Neural progenitor cell (in vitro differentiated cells): ENCODE data around the gene DCC. TPM values are rescaled to one million over a fixed set of nuclear protein-coding genes. Genes with fewer than 3 reads are reported as not detected.

ENCODE experiments used
- DNase-seq: peaks from one replicate; pipeline ENCODE4 v3.0.0-alpha.2; 2016; ENCODE audit warnings: low spot score
- H2AFZ ChIP-seq: fragments of 200-600 bp; sonication (generic); replicated peaks from 2 replicates; pipeline ENCODE4 v1.6.1; 2016; ENCODE audit warnings: antibody characterized with exemption
- H3F3A ChIP-seq: fragments of 200-600 bp; sonication (generic); 2 replicates; pipeline ENCODE4 v1.6.1; 2016; ENCODE audit warnings: antibody characterized with exemption, low read depth
- H3K27ac ChIP-seq: fragments of 200-600 bp; sonication (generic); 2 replicates; pipeline ENCODE4 v1.5.1; 2016; ENCODE audit warnings: mild to moderate bottlenecking
- H3K27me3 ChIP-seq: fragments of 200-600 bp; sonication (generic); 2 replicates; pipeline ENCODE4 v1.6.1; 2016; ENCODE audit warnings: mild to moderate bottlenecking, moderate library complexity
- H3K36me3 ChIP-seq: fragments of 200-600 bp; sonication (generic); 2 replicates; pipeline ENCODE4 v1.5.1; 2016
- H3K4me1 ChIP-seq: fragments of 200-600 bp; sonication (generic); 2 replicates; pipeline ENCODE4 v1.6.1; 2016; ENCODE audit warnings: mixed run types
- H3K4me2 ChIP-seq: fragments of 200-600 bp; sonication (generic); 2 replicates; pipeline ENCODE4 v1.6.1; 2016
- H3K4me3 ChIP-seq: fragments of 200-600 bp; sonication (generic); 2 replicates; pipeline ENCODE4 v1.5.1; 2016
- H3K79me2 ChIP-seq: fragments of 200-600 bp; sonication (generic); 2 replicates; pipeline ENCODE4 v1.6.1; 2016; ENCODE audit warnings: low read depth
- H3K9ac ChIP-seq: fragments of 200-600 bp; sonication (generic); 2 replicates; pipeline ENCODE4 v1.6.1; 2016
- H3K9me3 ChIP-seq: fragments of 200-600 bp; sonication (generic); 2 replicates; pipeline ENCODE4 v1.5.1; 2016; ENCODE audit warnings: low read depth
- H4K20me1 ChIP-seq: fragments of 200-600 bp; sonication (generic); 2 replicates; pipeline ENCODE4 v1.6.1; 2016; ENCODE audit warnings: low read depth
- H3K27ac Mint-ChIP-seq: 3 replicates; pipeline ENCODE4 v1.8.0; 2021; ENCODE audit warnings: mixed read lengths
- H3K27me3 Mint-ChIP-seq: 2 replicates; pipeline ENCODE4 v1.8.0; 2022; ENCODE audit warnings: low read depth, mild to moderate bottlenecking, inconsistent platforms, moderate library complexity, mixed read lengths; ENCODE audit not compliant: insufficient read depth
- H3K36me3 Mint-ChIP-seq: 3 replicates; pipeline ENCODE4 v1.8.0; 2021; ENCODE audit warnings: mixed read lengths
- H3K4me1 Mint-ChIP-seq: 3 replicates; pipeline ENCODE4 v1.8.0; 2021; ENCODE audit warnings: mixed read lengths
- H3K4me3 Mint-ChIP-seq: 3 replicates; pipeline ENCODE4 v1.8.0; 2021; ENCODE audit warnings: mild to moderate bottlenecking, moderate library complexity, mixed read lengths
- H3K9me3 Mint-ChIP-seq: 3 replicates; pipeline ENCODE4 v1.8.0; 2020; ENCODE audit warnings: mixed read lengths
- EZH2 ChIP-seq: fragments of 200-600 bp; sonication (generic); IDR thresholded peaks from 2 replicates; pipeline ENCODE4 v1.6.1; 2017; ENCODE audit warnings: antibody characterized with exemption, mild to moderate bottlenecking, moderate library complexity
- EZH2phosphoT487 ChIP-seq: fragments of 200-600 bp; sonication (generic); IDR thresholded peaks from 2 replicates; pipeline ENCODE4 v1.6.1; 2017; ENCODE audit warnings: antibody characterized with exemption
- total RNA-seq: library from RNA; depleted of rRNA; stranded (reverse); fragments of >200 nt; gene quantifications from 2 replicates; pipeline ENCODE4 v1.2.3, GENCODE V29; 2015; ENCODE audit warnings: low replicate concordance
- TF ChIP-seq, protein P1 (sequence below): fragments of 200-600 bp; sonication (generic); IDR thresholded peaks from 2 replicates; pipeline ENCODE4 v1.5.1; 2017; ENCODE audit warnings: antibody characterized with exemption, mild to moderate bottlenecking

Gene DCC
- total RNA-seq, 1 donor from 2014 or later: 0.41 TPM

DNA sequence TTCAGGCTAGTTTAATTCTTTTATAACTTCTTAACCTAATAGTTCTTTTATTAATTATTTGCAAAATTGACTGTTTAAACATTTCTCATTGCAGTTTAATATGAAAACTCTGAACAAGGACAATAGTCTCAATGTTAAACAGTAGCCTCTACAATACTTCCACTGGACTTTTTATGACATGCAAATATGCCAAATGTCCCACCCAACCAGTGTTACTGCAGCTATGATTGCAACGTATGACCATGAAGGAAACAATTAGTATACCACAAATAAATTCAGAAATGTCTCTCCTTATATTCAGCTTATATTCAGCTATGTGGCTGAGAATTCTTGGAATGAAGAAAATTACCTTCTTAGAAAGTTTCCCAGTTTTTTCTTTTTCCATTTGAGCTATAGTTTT is 688.6 kb downstream of the DCC start:
- Mint-ChIP-seq H3K27me3 (no peaks in the 10 kb centered on the region), H3K4me1 (no peaks in the 10 kb centered on the region), H3K4me3 (no peak overlapping the region), H3K36me3 (no peaks in the 10 kb centered on the region), H3K27ac (no peak overlapping the region), H3K9me3 (no peaks in the 10 kb centered on the region)
- H3K4me2 ChIP-seq: no peak overlapping the region
- peaks cover 4% of the 10 kb centered on the region for H3K4me1 ChIP-seq
- no peaks in the 10 kb centered on the region for H3F3A ChIP-seq
- no peaks in the 10 kb centered on the region for H4K20me1 ChIP-seq
- no peak overlapping the region for H3K27ac ChIP-seq
- no peak for DNase-seq
- H3K4me3 ChIP-seq: no peak overlapping the region
- no peak for TF ChIP-seq EZH2
- TF ChIP-seq, protein P1, sequence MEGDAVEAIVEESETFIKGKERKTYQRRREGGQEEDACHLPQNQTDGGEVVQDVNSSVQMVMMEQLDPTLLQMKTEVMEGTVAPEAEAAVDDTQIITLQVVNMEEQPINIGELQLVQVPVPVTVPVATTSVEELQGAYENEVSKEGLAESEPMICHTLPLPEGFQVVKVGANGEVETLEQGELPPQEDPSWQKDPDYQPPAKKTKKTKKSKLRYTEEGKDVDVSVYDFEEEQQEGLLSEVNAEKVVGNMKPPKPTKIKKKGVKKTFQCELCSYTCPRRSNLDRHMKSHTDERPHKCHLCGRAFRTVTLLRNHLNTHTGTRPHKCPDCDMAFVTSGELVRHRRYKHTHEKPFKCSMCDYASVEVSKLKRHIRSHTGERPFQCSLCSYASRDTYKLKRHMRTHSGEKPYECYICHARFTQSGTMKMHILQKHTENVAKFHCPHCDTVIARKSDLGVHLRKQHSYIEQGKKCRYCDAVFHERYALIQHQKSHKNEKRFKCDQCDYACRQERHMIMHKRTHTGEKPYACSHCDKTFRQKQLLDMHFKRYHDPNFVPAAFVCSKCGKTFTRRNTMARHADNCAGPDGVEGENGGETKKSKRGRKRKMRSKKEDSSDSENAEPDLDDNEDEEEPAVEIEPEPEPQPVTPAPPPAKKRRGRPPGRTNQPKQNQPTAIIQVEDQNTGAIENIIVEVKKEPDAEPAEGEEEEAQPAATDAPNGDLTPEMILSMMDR: no peak
- TF ChIP-seq EZH2phosphoT487: no peak
- H3K79me2 ChIP-seq: no peaks in the 10 kb centered on the region
- H3K27me3 ChIP-seq: no peaks in the 10 kb centered on the region
- no peaks in the 10 kb centered on the region for H3K9me3 ChIP-seq
- no peak overlapping the region for H2AFZ ChIP-seq
- no peak overlapping the region for H3K9ac ChIP-seq
- H3K36me3 ChIP-seq: no peaks in the 10 kb centered on the region

DNA sequence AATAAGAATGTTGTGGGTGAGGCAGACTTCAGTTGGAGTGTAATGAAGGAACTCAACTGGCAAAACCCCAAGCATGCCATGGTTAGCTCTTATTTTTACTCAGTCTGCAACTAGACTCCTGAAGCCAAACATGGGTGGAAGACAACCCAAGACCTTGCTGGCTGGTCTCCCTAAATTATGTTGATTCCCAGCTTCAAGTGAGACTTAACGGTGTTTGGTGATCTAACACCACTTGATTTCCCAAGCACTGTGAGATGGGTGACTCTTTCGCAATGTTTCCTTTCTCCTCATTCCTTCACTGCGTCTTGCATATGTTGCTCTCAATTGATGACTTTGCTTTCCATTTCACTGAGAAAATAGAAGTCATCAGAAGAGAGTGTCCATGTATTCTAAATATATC is 693.1 kb downstream of the DCC start:
- H3K9me3 ChIP-seq: no peaks in the 10 kb centered on the region
- no peaks in the 10 kb centered on the region for H3K79me2 ChIP-seq
- no peak overlapping the region for H3K4me3 Mint-ChIP-seq
- H4K20me1 ChIP-seq: no peaks in the 10 kb centered on the region
- no peaks in the 10 kb centered on the region for H3K4me1 Mint-ChIP-seq
- no peak overlapping the region for H3K27ac ChIP-seq
- no peaks in the 10 kb centered on the region for H3K27me3 Mint-ChIP-seq
- H3K4me3 ChIP-seq: no peak overlapping the region
- peaks cover 4% of the 10 kb centered on the region for H3K4me1 ChIP-seq
- no peaks in the 10 kb centered on the region for H3F3A ChIP-seq
- no peaks in the 10 kb centered on the region for H3K27me3 ChIP-seq
- no peaks in the 10 kb centered on the region for H3K36me3 Mint-ChIP-seq
- H3K9ac ChIP-seq: no peak overlapping the region
- TF ChIP-seq EZH2 (no peak), EZH2phosphoT487 (no peak)
- TF ChIP-seq, protein P1: no peak
- H3K9me3 Mint-ChIP-seq: no peaks in the 10 kb centered on the region
- H3K36me3 ChIP-seq: no peaks in the 10 kb centered on the region
- no peak for DNase-seq
- H3K4me2 ChIP-seq: no peak overlapping the region
- H3K27ac Mint-ChIP-seq: no peak overlapping the region
- H2AFZ ChIP-seq: no peak overlapping the region

DNA sequence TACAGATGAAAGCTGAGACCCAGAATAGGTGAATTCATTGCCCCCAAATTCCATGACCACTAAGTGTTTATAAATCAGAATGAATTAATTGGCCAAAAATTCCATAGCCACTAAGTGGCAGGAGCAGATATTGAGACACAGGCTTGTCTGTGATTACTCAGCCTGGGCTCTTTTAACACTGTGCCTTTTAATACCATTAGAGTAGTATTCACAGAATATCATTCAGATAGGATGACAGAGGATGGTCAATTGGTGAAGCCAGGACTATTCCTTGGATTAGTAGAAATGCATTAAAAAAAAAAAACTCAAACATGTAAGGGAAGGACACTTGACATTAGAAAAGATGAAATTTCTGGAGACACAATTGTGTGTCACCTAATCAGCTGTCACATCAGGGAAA is 698.6 kb downstream of the DCC start:
- no peaks in the 10 kb centered on the region for H3K27me3 ChIP-seq
- peaks cover 14% of the 10 kb centered on the region for H3K9me3 Mint-ChIP-seq
- no peak overlapping the region for H2AFZ ChIP-seq
- H3K9me3 ChIP-seq: no peaks in the 10 kb centered on the region
- no peaks in the 10 kb centered on the region for H3F3A ChIP-seq
- no peak overlapping the region for H3K9ac ChIP-seq
- no peak overlapping the region for H3K4me2 ChIP-seq
- no peak for DNase-seq
- TF ChIP-seq, protein P1: no peak
- TF ChIP-seq EZH2 (no peak), EZH2phosphoT487 (no peak)
- H4K20me1 ChIP-seq: no peaks in the 10 kb centered on the region
- H3K4me1 Mint-ChIP-seq: no peaks in the 10 kb centered on the region
- H3K27ac ChIP-seq: no peak overlapping the region
- H3K4me1 ChIP-seq: no peaks in the 10 kb centered on the region
- H3K36me3 ChIP-seq: no peaks in the 10 kb centered on the region
- H3K4me3 Mint-ChIP-seq: no peak overlapping the region
- no peak overlapping the region for H3K27ac Mint-ChIP-seq
- no peaks in the 10 kb centered on the region for H3K27me3 Mint-ChIP-seq
- H3K79me2 ChIP-seq: no peaks in the 10 kb centered on the region
- H3K4me3 ChIP-seq: no peak overlapping the region
- H3K36me3 Mint-ChIP-seq: peaks cover 1% of the 10 kb centered on the region

DNA sequence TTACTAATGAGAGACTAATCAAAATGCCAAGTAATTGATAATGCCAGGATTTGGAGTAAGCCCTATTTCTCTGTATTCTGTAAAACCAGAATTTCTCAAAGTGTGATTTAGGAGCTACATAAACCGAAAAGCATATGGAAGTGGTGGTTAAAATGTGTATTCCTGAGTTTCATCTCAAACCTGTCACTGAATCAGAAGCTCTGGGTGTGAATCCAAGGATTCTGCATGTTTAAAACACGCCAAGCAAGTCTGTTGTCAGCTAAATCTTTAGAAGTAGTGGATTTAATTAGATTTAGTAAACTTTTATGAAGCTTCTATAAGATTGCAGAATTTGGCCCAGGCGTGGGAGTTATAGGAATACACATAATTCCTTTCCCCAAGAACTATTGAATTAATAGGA is 700.3 kb downstream of the DCC start:
- no peak overlapping the region for H3K4me3 Mint-ChIP-seq
- Histone ChIP-seq H3K9ac (no peak overlapping the region), H3K4me1 (no peaks in the 10 kb centered on the region), H3K79me2 (no peaks in the 10 kb centered on the region), H3K4me3 (no peak overlapping the region), H3K4me2 (no peak overlapping the region), H3K9me3 (no peaks in the 10 kb centered on the region), H4K20me1 (no peaks in the 10 kb centered on the region), H3K36me3 (no peaks in the 10 kb centered on the region), H3F3A (no peaks in the 10 kb centered on the region), H2AFZ (no peak overlapping the region), H3K27me3 (no peaks in the 10 kb centered on the region), H3K27ac (no peak overlapping the region)
- TF ChIP-seq EZH2phosphoT487: no peak
- TF ChIP-seq, protein P1: no peak
- no peak for TF ChIP-seq EZH2
- H3K27me3 Mint-ChIP-seq: no peaks in the 10 kb centered on the region
- no peaks in the 10 kb centered on the region for H3K4me1 Mint-ChIP-seq
- H3K27ac Mint-ChIP-seq: no peak overlapping the region
- peaks cover 14% of the 10 kb centered on the region for H3K9me3 Mint-ChIP-seq
- no peak for DNase-seq
- peaks cover 1% of the 10 kb centered on the region for H3K36me3 Mint-ChIP-seq
